Measurements from ENCODE around the gene TTPAL.

TTPAL gene

GRCh38 chr20:44542890-44543289, 67.2 kb downstream of the TTPAL start:
- no peak for DNase-seq

GRCh38 chr20:44543358-44543757, 67.7 kb downstream of the TTPAL start:
- no peak for DNase-seq

Measured in hippocampal formation (tissue), 2 donors.